Activated B cell treated with CpG ODN at 0.5 μM for 24 hours (primary cell): ENCODE results near the gene ELAVL4. TPM values are rescaled to one million over a fixed set of nuclear protein-coding genes. Genes with fewer than 3 reads are reported as not detected.

Source experiments
- ATAC-seq: fragments of 200-7000 bp; cut with Tn5 transposase; one replicate; pipeline ENCODE4 v1.10.0; 2021; ENCODE audit warnings: low read depth, mild to moderate bottlenecking, moderate library complexity
- CTCF ChIA-PET: fragments of 350-600 bp; sonication (Branson Sonifier 250); formaldehyde crosslinking; loops from one replicate; lab custom pipeline; 2021; ENCODE audit warnings: antibody characterized with exemption; lab: Charles Lee
- POLR2A ChIA-PET: fragments of 350-600 bp; sonication (Branson Sonifier 250); formaldehyde crosslinking; loops from one replicate; lab custom pipeline; 2021; ENCODE audit warnings: antibody characterized with exemption; lab: Charles Lee
- DNase-seq: peaks from one replicate; pipeline ENCODE4 v3.0.0; 2022
- H3K27ac Mint-ChIP-seq: one replicate; pipeline ENCODE4 v1.8.0; 2020; ENCODE audit warnings: mixed read lengths
- H3K27me3 Mint-ChIP-seq: one replicate; pipeline ENCODE4 v1.8.0; 2021; ENCODE audit warnings: mixed read lengths
- H3K36me3 Mint-ChIP-seq: one replicate; pipeline ENCODE4 v1.8.0; 2021; ENCODE audit warnings: low read depth, mixed read lengths
- H3K4me1 Mint-ChIP-seq: one replicate; pipeline ENCODE4 v1.8.0; 2021; ENCODE audit warnings: mixed read lengths
- H3K4me3 Mint-ChIP-seq: one replicate; pipeline ENCODE4 v1.8.0; 2020; ENCODE audit warnings: mild to moderate bottlenecking, mixed read lengths
- H3K9me3 Mint-ChIP-seq: one replicate; pipeline ENCODE4 v1.8.0; 2020; ENCODE audit warnings: mixed read lengths
- intact Hi-C: fragments of 100-400 bp; cut with micrococcal nuclease; formaldehyde crosslinking; loops from one replicate; pipeline ENCODE4 v1.15.1; 2024
- total RNA-seq: library from RNA; stranded (reverse); gene quantifications from 2 replicates; pipeline ENCODE4 v1.2.3, GENCODE V29; 2022
- TF ChIP-seq, protein P1 (sequence below): fragments of 200-600 bp; IDR thresholded peaks from one replicate; pipeline ENCODE4 v1.8.0; 2022; ENCODE audit warnings: antibody characterized with exemption, mild to moderate bottlenecking

Gene ELAVL4
- total RNA-seq, 1 donor from 2014 or later, result not detected

DNA sequence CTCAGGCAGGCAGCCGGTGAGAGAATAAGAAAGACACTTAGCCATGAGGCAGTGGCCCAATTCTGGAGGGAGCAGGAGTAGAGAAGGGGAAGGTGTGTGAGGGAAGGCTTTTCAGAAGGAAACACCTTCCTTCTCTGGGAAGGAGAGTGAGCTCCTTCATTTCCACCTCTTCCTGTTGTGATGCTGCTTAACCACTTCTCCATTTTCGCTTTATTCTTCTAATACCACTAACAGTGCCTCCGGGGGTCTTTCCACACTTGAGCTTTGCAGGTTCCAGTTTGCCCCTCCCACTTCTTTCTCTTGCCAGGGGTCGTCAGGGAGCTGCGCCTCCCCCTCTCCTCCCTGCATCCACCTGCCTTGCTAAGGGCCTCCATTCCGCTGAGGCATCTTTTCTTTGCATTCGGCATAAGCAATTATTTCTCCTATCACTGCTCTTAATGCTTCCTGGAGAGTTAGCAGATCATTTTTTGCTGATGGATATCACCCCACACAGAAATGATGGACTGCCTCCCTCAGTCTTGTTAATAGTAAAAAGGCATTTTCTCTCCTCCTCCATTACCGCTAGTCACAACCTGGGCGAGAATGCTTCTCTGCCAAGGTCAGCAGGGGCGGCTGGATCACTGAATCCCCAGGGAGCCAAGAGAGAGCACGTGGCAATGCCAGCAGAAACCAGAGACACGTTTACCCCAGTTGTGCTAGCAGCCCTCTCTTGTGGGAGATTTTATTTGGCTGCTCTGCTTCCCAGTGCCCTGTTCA is 74.8 kb downstream of the ELAVL4 start:
- Mint-ChIP-seq H3K9me3 (no peaks in the 10 kb centered on the region), H3K27me3 (no peaks in the 10 kb centered on the region), H3K36me3 (no peaks in the 10 kb centered on the region), H3K4me1 (no peaks in the 10 kb centered on the region), H3K27ac (no peak overlapping the region), H3K4me3 (no peak overlapping the region)
- DNase-seq, result no peak
- intact Hi-C loops, result no loop called here
- TF ChIP-seq, protein P1, sequence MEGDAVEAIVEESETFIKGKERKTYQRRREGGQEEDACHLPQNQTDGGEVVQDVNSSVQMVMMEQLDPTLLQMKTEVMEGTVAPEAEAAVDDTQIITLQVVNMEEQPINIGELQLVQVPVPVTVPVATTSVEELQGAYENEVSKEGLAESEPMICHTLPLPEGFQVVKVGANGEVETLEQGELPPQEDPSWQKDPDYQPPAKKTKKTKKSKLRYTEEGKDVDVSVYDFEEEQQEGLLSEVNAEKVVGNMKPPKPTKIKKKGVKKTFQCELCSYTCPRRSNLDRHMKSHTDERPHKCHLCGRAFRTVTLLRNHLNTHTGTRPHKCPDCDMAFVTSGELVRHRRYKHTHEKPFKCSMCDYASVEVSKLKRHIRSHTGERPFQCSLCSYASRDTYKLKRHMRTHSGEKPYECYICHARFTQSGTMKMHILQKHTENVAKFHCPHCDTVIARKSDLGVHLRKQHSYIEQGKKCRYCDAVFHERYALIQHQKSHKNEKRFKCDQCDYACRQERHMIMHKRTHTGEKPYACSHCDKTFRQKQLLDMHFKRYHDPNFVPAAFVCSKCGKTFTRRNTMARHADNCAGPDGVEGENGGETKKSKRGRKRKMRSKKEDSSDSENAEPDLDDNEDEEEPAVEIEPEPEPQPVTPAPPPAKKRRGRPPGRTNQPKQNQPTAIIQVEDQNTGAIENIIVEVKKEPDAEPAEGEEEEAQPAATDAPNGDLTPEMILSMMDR, result no peak
- CTCF ChIA-PET, result no interaction called here
- ATAC-seq, result no peak
- POLR2A ChIA-PET, result no interaction called here

DNA sequence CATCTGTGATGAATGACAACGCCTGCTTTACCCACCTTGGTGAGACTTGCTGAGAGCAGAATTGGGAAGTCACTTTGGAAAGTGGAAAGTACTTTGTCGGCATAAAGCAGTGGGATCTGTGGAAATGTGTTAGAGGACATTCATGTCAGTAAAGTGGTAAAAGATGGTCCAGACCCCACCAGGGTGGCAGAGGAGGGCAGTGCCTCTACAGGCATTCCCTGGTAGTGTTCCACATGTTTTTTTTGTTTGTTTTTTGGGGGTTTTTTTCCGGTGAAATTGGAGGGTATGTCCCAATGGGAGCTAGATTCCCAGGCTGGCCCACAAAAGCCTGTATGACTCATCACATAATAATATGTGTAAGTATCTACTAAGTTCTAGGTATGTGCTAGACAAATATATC is 80.6 kb downstream of the ELAVL4 start:
- intact Hi-C loops, result no loop called here
- ChIA-PET POLR2A (no interaction called here), CTCF (no interaction called here)
- TF ChIP-seq, protein P1, result no peak
- ATAC-seq (no peak), DNase-seq (no peak)
- no peak overlapping the region for H3K4me3 Mint-ChIP-seq
- H3K36me3 Mint-ChIP-seq, result no peaks in the 10 kb centered on the region
- no peaks in the 10 kb centered on the region for H3K9me3 Mint-ChIP-seq
- H3K27me3 Mint-ChIP-seq, result peaks cover 2% of the 10 kb centered on the region
- no peak overlapping the region for H3K27ac Mint-ChIP-seq
- H3K4me1 Mint-ChIP-seq, result no peaks in the 10 kb centered on the region

DNA sequence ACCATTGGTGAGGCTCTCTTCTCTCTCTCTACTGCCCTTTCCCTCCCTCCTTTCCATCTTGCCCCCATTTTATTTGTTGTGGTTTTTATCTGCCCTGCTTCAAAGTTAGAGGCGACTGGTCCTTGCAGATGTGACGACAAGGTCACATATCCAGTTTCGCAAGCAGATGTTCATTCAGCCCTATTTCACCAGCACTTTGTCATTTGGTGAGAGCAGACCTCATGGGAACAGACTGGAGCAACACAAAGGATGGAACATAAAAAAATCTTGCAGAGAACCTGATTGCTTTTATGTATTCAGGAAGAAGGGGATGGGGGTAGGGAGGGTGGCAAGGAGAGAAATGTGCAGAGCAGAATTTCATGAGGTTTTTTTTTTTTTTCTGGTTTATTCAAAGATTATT is 84.3 kb downstream of the ELAVL4 start:
- no peak overlapping the region for H3K27ac Mint-ChIP-seq
- intact Hi-C loops, result no loop called here

DNA sequence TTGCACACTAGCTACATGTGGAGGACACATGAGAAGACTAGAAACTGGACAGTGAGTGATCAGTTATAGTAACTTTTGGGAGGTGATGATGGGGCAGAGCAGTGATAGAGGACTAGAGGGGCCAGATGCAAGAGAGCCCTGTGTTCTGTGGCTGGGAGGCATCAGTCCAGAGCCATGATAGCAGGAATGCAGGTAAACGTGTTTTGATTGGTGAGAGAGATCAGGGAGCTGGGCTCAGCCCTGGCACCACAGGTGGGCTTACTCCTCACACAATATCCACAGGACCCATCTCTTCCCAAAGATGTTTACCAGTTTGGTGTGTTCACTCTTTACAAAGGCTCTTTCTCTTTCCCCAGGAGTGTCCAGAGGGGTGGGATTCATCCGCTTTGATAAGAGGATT is 86.5 kb downstream of the ELAVL4 start:
- no peak overlapping the region for H3K27ac Mint-ChIP-seq
- POLR2A ChIA-PET, result no interaction called here
- no peak overlapping the region for H3K4me3 Mint-ChIP-seq
- ATAC-seq (no peak), DNase-seq (no peak)
- no peaks in the 10 kb centered on the region for H3K4me1 Mint-ChIP-seq
- no peaks in the 10 kb centered on the region for H3K36me3 Mint-ChIP-seq
- CTCF ChIA-PET, result no interaction called here
- no peaks in the 10 kb centered on the region for H3K9me3 Mint-ChIP-seq
- TF ChIP-seq, protein P1, result no peak
- intact Hi-C loops, result no loop called here
- peaks cover 3% of the 10 kb centered on the region for H3K27me3 Mint-ChIP-seq

More for the DNA sequence above, 84.3 kb downstream of the ELAVL4 start:
- no peak for ATAC-seq
- no peak for DNase-seq
- no peaks in the 10 kb centered on the region for H3K4me1 Mint-ChIP-seq
- no peaks in the 10 kb centered on the region for H3K36me3 Mint-ChIP-seq
- TF ChIP-seq, protein P1, result no peak
- H3K27me3 Mint-ChIP-seq, result peaks cover 2% of the 10 kb centered on the region
- ChIA-PET POLR2A (no interaction called here), CTCF (no interaction called here)
- H3K9me3 Mint-ChIP-seq, result no peaks in the 10 kb centered on the region
- no peak overlapping the region for H3K4me3 Mint-ChIP-seq

DNA sequence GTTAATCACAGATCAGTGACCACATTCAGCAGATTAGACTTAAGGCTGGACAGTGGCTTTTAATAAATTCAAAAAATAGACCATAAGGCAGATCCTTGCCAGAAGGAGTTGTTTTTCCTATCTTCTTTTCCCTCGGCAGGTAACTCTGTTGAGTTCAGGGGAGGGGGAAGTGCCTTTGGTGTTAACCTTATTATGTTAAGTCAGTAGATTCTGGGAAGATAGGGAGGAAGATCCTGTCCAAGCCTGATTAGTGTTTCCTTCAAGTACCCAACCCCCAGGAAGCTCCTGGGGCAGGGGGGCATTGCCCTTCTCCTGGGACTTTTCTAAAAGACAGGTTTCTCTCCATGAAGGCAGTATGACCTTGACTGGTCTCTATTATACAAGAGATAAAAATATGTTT is 87.4 kb downstream of the ELAVL4 start:
- TF ChIP-seq, protein P1, result no peak
- no peaks in the 10 kb centered on the region for H3K36me3 Mint-ChIP-seq
- ATAC-seq, result no peak
- H3K4me1 Mint-ChIP-seq, result no peaks in the 10 kb centered on the region
- H3K9me3 Mint-ChIP-seq, result no peaks in the 10 kb centered on the region
- no peak overlapping the region for H3K27ac Mint-ChIP-seq
- no peak for DNase-seq
- peaks cover 3% of the 10 kb centered on the region for H3K27me3 Mint-ChIP-seq
- H3K4me3 Mint-ChIP-seq, result no peak overlapping the region
- intact Hi-C loops, result no loop called here
- ChIA-PET CTCF (no interaction called here), POLR2A (no interaction called here)
